Right lobe of liver (tissue), 6 donors: Measurements from ENCODE around the gene ALDH1B1. TPM values are rescaled to one million over a fixed set of nuclear protein-coding genes. Genes with fewer than 3 reads are reported as not detected.

Experiments used
- ATAC-seq, 4 donors: fragments of 200-7000 bp; cut with Tn5 transposase; one replicate each; pipeline ENCODE4 v1.9.1; 2020; ENCODE audit warnings: mild to moderate bottlenecking in 4 of 4, moderate library complexity in 4 of 4
- DNase-seq, 3 donors: peaks; one replicate each; pipeline ENCODE4 v3.0.0-alpha.2; 2020
- H3K27ac ChIP-seq, 3 donors: fragments of 200-600 bp; one replicate each; pipeline ENCODE4 v1.8.0; 2022
- H3K27me3 ChIP-seq, 2 donors: fragments of 200-600 bp; one replicate each; pipeline ENCODE4 v1.8.0; 2022
- H3K36me3 ChIP-seq, 4 donors: fragments of 200-600 bp; sonication (generic) in 1 of 4; one replicate each; pipeline versions ENCODE4 v1.5.1 to v1.8.0; 2017 to 2022; ENCODE audit warnings: control low read depth in 1 of 4
- H3K4me1 ChIP-seq, 4 donors: fragments of 200-600 bp; sonication (generic) in 1 of 4; one replicate each; pipeline versions ENCODE4 v1.5.1 to v1.8.0; 2017 to 2022; ENCODE audit warnings: control low read depth in 1 of 4
- H3K4me3 ChIP-seq, 3 donors: fragments of 200-600 bp; one replicate each; pipeline ENCODE4 v1.8.0; 2022
- H3K9me3 ChIP-seq, 4 donors: fragments of 200-600 bp; sonication (generic) in 1 of 4; one replicate each; pipeline versions ENCODE4 v1.5.1 to v1.8.0; 2017 to 2022; ENCODE audit warnings: control low read depth in 1 of 4
- CTCF ChIP-seq, 4 donors: fragments of 200-600 bp in 3 of 4; fragments of 450-650 bp in 1 of 4; IDR thresholded peaks; one replicate each; pipeline versions ENCODE4 v1.5.1 to v1.8.0; 2016 to 2022; ENCODE audit warnings: antibody characterized with exemption in 4 of 4, mild to moderate bottlenecking in 2 of 4
- POLR2A ChIP-seq: fragments of 450-650 bp; IDR thresholded peaks from one replicate; pipeline ENCODE4 v1.6.1; 2017; ENCODE audit warnings: antibody characterized with exemption, mild to moderate bottlenecking
- WGBS: methylation state at CpG from one replicate; pipeline ENCODE4 v1.1.6; 2018; ENCODE audit warnings: low coverage, low lambda C conversion rate; ENCODE audit not compliant: insufficient coverage; ENCODE audit errors: missing lambda C conversion rate; 5-methylcytosine and 5-hydroxymethylcytosine counted together
- intact Hi-C, 2 donors: fragments of 100-400 bp; cut with DNase I; formaldehyde crosslinking; loops; one replicate each; pipeline versions ENCODE4 v1.11.2 to v1.14.1; 2022
- total RNA-seq, 6 experiments: library from RNA; depleted of rRNA in 2 of 6; stranded (reverse); fragments of >200 nt in 2 of 6; fragmentation: NEBNext Ultra II Directional in 3 of 6; extraction: Animal tissue kit (Norgen Biotek cat#: 25700) in 3 of 6; gene quantifications; one replicate each; pipeline versions ENCODE4 v1.1.0 to v1.2.4, GENCODE V29; 2016 to 2023
- donor health status: DM: no; HTN: yes; CAD: no.
- donor health status: DM: no; HTN: no; CAD: no.
- donor health status: DM: no; HTN: no; CAD: no.
- donor health status: DM: no; HTN: yes; CAD: no.
- donor health status: DM: no; HTN: yes; CAD: no.

Gene ALDH1B1
- total RNA-seq, 6 experiments from 2014 or later, result 61.6 to 179 (median 81.8) TPM

GRCh38 chr9:38413283-38413682 is 20.8 kb downstream of the ALDH1B1 start:
- no peak for TF ChIP-seq POLR2A
- TF ChIP-seq CTCF (IDR thresholded peaks at IDR 0.05), result no peak
- intact Hi-C loops, result no loop called here
- Histone ChIP-seq H3K36me3 (no peaks in the 10 kb centered on the region), H3K4me3 (no peak overlapping the region), H3K27ac (no peak overlapping the region), H3K4me1 (no peaks in the 10 kb centered on the region), H3K9me3 (no peaks in the 10 kb centered on the region), H3K27me3 (no peaks in the 10 kb centered on the region)
- WGBS, result 65% methylated on average over 7 of the region's 7 CpGs
- no peak for DNase-seq
- no peak for ATAC-seq

GRCh38 chr9:38414040-38414723 is 21.7 kb downstream of the ALDH1B1 start:
- DNase-seq, result no peak
- no peak overlapping the region for H3K27ac ChIP-seq
- H3K9me3 ChIP-seq, result no peaks in the 10 kb centered on the region
- 49% methylated on average over 14 of the region's 24 CpGs for WGBS
- ATAC-seq, result no peak
- H3K36me3 ChIP-seq, result no peaks in the 10 kb centered on the region
- H3K27me3 ChIP-seq, result no peaks in the 10 kb centered on the region
- TF ChIP-seq CTCF (IDR thresholded peaks at IDR 0.05) (no peak), POLR2A (no peak)
- intact Hi-C loops, result no loop called here
- H3K4me1 ChIP-seq, result no peaks in the 10 kb centered on the region
- no peak overlapping the region for H3K4me3 ChIP-seq

- intact Hi-C loops, result no loop called here
- TF ChIP-seq CTCF (IDR thresholded peaks at IDR 0.05), result no peak
- TF ChIP-seq POLR2A, result no peak
- DNase-seq (no peak), ATAC-seq (no peak)
- H3K27ac ChIP-seq, result no peak overlapping the region
- 40% methylated on average over 1 of the region's 8 CpGs for WGBS
- H3K36me3 ChIP-seq, result no peaks in the 10 kb centered on the region
- no peak overlapping the region for H3K4me3 ChIP-seq
- no peaks in the 10 kb centered on the region for H3K27me3 ChIP-seq
- H3K4me1 ChIP-seq, result no peaks in the 10 kb centered on the region
- no peaks in the 10 kb centered on the region for H3K9me3 ChIP-seq
Measured at GRCh38 chr9:38415856-38416255, 23.4 kb downstream of the ALDH1B1 start.

GRCh38 chr9:38416461-38416860 is 24.0 kb downstream of the ALDH1B1 start:
- Histone ChIP-seq H3K36me3 (no peaks in the 10 kb centered on the region), H3K27ac (no peak overlapping the region), H3K4me1 (no peaks in the 10 kb centered on the region), H3K9me3 (no peaks in the 10 kb centered on the region), H3K4me3 (no peak overlapping the region), H3K27me3 (no peaks in the 10 kb centered on the region)
- no peak for ATAC-seq
- WGBS, result 62% methylated on average over 4 of the region's 4 CpGs
- TF ChIP-seq POLR2A (no peak), CTCF (IDR thresholded peaks at IDR 0.05) (no peak)
- intact Hi-C loops, result no loop called here
- DNase-seq, result no peak
